ENCODE data around the gene TWIST2.

The TWIST2 gene

GRCh38 chr2:238928520-238929241, 80.8 kb downstream of the TWIST2 start:
- DNase-seq (ENCODE audit: low read depth, low spot score): no peak
- Histone ChIP-seq H3K4me1 (ENCODE audit: insufficient read depth, insufficient read length) (peaks cover 3% of the 10 kb centered on the region), H3K36me3 (ENCODE audit: insufficient read depth, insufficient read length, low read length) (no peaks in the 10 kb centered on the region), H3K9ac (ENCODE audit: insufficient read length, low read depth) (no peak overlapping the region), H3K4me3 (ENCODE audit: insufficient read length, low read depth) (no peak overlapping the region), H3K27me3 (ENCODE audit: insufficient read depth, insufficient read length) (no peaks in the 10 kb centered on the region), H3K9me3 (ENCODE audit: insufficient read depth, low read length) (0 out of 2 replicates have a peak, but pooled peaks cover 7% of the 10 kb centered on the region)
- TF ChIP-seq ZNF274 (IDR thresholded peaks at IDR 0.05; ENCODE audit: low read depth, low read length) (no peak), YY1 (IDR thresholded peaks at IDR 0.05; ENCODE audit: insufficient read depth, insufficient read length) (no peak), SUZ12 (IDR thresholded peaks at IDR 0.05; ENCODE audit: extremely low read depth, insufficient read depth, insufficient read length) (no peak)

DNA sequence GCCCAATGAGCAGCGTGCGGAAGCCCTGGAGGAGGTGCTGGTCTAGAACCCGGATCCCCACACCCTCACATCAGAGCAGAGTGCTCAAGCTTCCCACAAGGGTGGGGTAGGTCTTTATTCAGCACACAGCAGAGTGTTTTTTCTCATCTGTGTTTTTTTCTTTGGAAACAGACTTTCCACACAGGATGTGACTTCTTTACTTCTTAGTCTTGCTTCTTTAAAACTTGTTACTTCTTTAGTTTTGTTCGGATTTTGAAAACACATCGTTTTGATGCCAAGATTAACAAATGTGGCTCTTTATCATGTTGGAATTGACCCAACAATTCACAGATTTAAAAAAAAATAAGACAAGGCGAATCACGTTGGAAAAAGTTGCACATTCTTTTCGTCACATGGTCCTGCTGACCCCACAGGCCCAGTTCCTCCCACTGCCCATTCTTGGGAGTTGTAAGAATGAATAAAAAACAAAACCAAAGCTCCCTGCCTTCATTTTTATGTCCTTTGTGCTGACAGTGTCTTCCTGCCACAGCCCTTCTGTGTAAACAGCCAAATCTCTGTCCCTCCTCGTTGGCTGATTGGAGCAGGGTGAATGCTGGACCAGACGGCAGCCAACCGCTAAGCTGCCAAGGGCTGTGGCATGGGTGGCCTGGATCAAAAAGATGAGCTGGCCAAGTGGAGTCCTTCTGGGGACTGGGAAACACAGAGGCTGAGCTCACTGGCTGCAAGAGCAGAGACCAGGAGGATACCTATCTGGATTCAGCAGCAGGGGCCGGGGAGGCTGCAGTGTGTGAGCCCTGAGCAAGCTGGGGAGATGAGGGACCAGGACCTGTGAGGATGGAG, 81.6 kb downstream of the TWIST2 start:
- DNase-seq (ENCODE audit: low read depth, low spot score): no peak
- H3K4me3 ChIP-seq (ENCODE audit: insufficient read length, low read depth): no peak overlapping the region
- H3K27me3 ChIP-seq (ENCODE audit: insufficient read depth, insufficient read length): no peaks in the 10 kb centered on the region
- TF ChIP-seq ZNF274 (IDR thresholded peaks at IDR 0.05; ENCODE audit: low read depth, low read length): no peak
- no peak for TF ChIP-seq SUZ12 (IDR thresholded peaks at IDR 0.05; ENCODE audit: extremely low read depth, insufficient read depth, insufficient read length)
- TF ChIP-seq YY1 (IDR thresholded peaks at IDR 0.05; ENCODE audit: insufficient read depth, insufficient read length): no peak
- H3K4me1 ChIP-seq (ENCODE audit: insufficient read depth, insufficient read length): peaks cover 3% of the 10 kb centered on the region
- H3K9me3 ChIP-seq (ENCODE audit: insufficient read depth, low read length): 0 out of 2 replicates have a peak, but pooled peaks cover 10% of the 10 kb centered on the region
- H3K9ac ChIP-seq (ENCODE audit: insufficient read length, low read depth): no peak overlapping the region
- H3K36me3 ChIP-seq (ENCODE audit: insufficient read depth, insufficient read length, low read length): no peaks in the 10 kb centered on the region

DNA sequence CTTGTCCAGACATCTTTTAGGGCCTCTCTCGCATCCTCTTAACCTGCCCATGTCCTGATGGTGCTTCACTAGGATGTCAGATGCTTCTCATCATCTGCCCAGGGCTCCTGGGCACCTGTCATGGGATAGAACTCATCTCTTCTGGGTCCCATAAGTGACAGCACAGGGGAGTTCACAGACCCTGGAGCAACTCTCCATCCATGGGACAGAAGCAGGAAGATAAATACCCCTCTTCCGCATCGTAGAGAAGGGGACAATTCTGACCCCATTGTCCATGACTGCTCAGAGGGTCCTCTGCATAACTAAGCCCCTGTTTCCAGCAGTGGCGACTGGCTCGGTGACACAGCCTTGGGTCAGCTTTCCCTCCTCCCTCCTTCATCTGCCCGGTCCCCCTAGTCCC, 82.3 kb downstream of the TWIST2 start:
- no peaks in the 10 kb centered on the region for H3K27me3 ChIP-seq (ENCODE audit: insufficient read depth, insufficient read length)
- no peaks in the 10 kb centered on the region for H3K36me3 ChIP-seq (ENCODE audit: insufficient read depth, insufficient read length, low read length)
- H3K9me3 ChIP-seq (ENCODE audit: insufficient read depth, low read length): 0 out of 2 replicates have a peak, but pooled peaks cover 10% of the 10 kb centered on the region
- no peak for TF ChIP-seq YY1 (IDR thresholded peaks at IDR 0.05; ENCODE audit: insufficient read depth, insufficient read length)
- TF ChIP-seq ZNF274 (IDR thresholded peaks at IDR 0.05; ENCODE audit: low read depth, low read length): no peak
- no peak overlapping the region for H3K4me3 ChIP-seq (ENCODE audit: insufficient read length, low read depth)
- no peak overlapping the region for H3K9ac ChIP-seq (ENCODE audit: insufficient read length, low read depth)
- H3K4me1 ChIP-seq (ENCODE audit: insufficient read depth, insufficient read length): peaks cover 3% of the 10 kb centered on the region
- no peak for DNase-seq (ENCODE audit: low read depth, low spot score)

- Histone ChIP-seq H3K9ac (ENCODE audit: insufficient read length, low read depth) (no peak overlapping the region), H3K9me3 (ENCODE audit: insufficient read depth, low read length) (0 out of 2 replicates have a peak, but pooled peaks cover 10% of the 10 kb centered on the region), H3K4me1 (ENCODE audit: insufficient read depth, insufficient read length) (no peaks in the 10 kb centered on the region), H3K27me3 (ENCODE audit: insufficient read depth, insufficient read length) (peaks cover 6% of the 10 kb centered on the region), H3K4me3 (ENCODE audit: insufficient read length, low read depth) (no peak overlapping the region), H3K36me3 (ENCODE audit: insufficient read depth, insufficient read length, low read length) (no peaks in the 10 kb centered on the region)
- TF ChIP-seq YY1 (IDR thresholded peaks at IDR 0.05; ENCODE audit: insufficient read depth, insufficient read length) (no peak), SUZ12 (IDR thresholded peaks at IDR 0.05; ENCODE audit: extremely low read depth, insufficient read depth, insufficient read length) (no peak), ZNF274 (IDR thresholded peaks at IDR 0.05; ENCODE audit: low read depth, low read length) (no peak)
- DNase-seq (ENCODE audit: low read depth, low spot score): no peak
Observed at GRCh38 chr2:238936162-238937052, 88.5 kb downstream of the TWIST2 start.

- DNase-seq (ENCODE audit: low read depth, low spot score): no peak
- no peaks in the 10 kb centered on the region for H3K36me3 ChIP-seq (ENCODE audit: insufficient read depth, insufficient read length, low read length)
- H3K27me3 ChIP-seq (ENCODE audit: insufficient read depth, insufficient read length): peaks cover 6% of the 10 kb centered on the region
- TF ChIP-seq SUZ12 (IDR thresholded peaks at IDR 0.05; ENCODE audit: extremely low read depth, insufficient read depth, insufficient read length) (no peak), YY1 (IDR thresholded peaks at IDR 0.05; ENCODE audit: insufficient read depth, insufficient read length) (no peak)
- H3K9ac ChIP-seq (ENCODE audit: insufficient read length, low read depth): no peak overlapping the region
- 0 out of 2 replicates have a peak, but pooled peaks cover 10% of the 10 kb centered on the region for H3K9me3 ChIP-seq (ENCODE audit: insufficient read depth, low read length)
- no peak overlapping the region for H3K4me3 ChIP-seq (ENCODE audit: insufficient read length, low read depth)
- H3K4me1 ChIP-seq (ENCODE audit: insufficient read depth, insufficient read length): no peaks in the 10 kb centered on the region
Observed at GRCh38 chr2:238938003-238938400, 90.1 kb downstream of the TWIST2 start.

GRCh38 chr2:238938401-238939055, 90.6 kb downstream of the TWIST2 start:
- no peaks in the 10 kb centered on the region for H3K36me3 ChIP-seq (ENCODE audit: insufficient read depth, insufficient read length, low read length)
- no peak for DNase-seq (ENCODE audit: low read depth, low spot score)
- peaks cover 6% of the 10 kb centered on the region for H3K27me3 ChIP-seq (ENCODE audit: insufficient read depth, insufficient read length)
- no peak overlapping the region for H3K4me3 ChIP-seq (ENCODE audit: insufficient read length, low read depth)
- H3K4me1 ChIP-seq (ENCODE audit: insufficient read depth, insufficient read length): no peaks in the 10 kb centered on the region
- no peak overlapping the region for H3K9ac ChIP-seq (ENCODE audit: insufficient read length, low read depth)
- H3K9me3 ChIP-seq (ENCODE audit: insufficient read depth, low read length): 0 out of 2 replicates have a peak, but pooled peaks cover 5% of the 10 kb centered on the region
- TF ChIP-seq YY1 (IDR thresholded peaks at IDR 0.05; ENCODE audit: insufficient read depth, insufficient read length) (no peak), SUZ12 (IDR thresholded peaks at IDR 0.05; ENCODE audit: extremely low read depth, insufficient read depth, insufficient read length) (no peak), ZNF274 (IDR thresholded peaks at IDR 0.05; ENCODE audit: low read depth, low read length) (no peak)

All from NT2/D1 (cell line).